Spleen (tissue), 7 donors: Measurements from ENCODE around the gene NAGLU.

Experiments
- CTCF ChIP-seq, 11 experiments: fragments of 200-600 bp in 7 of 11; fragments of 450-650 bp in 4 of 11; sonication (generic) in 4 of 11; IDR thresholded peaks in 8 of 11; conservative IDR thresholded peaks in 3 of 11; 1 replicate in 7 of 11; 2 replicates in 4 of 11; pipeline versions ENCODE4 v1.4.0 to v1.8.0; 2016 to 2021; ENCODE audit warnings: antibody characterized with exemption in 11 of 11, inconsistent platforms in 4 of 11, mild to moderate bottlenecking in 1 of 11
- POLR2A ChIP-seq, 3 donors: fragments of 450-650 bp; IDR thresholded peaks; one replicate each; pipeline ENCODE4 v1.5.1; 2017; ENCODE audit warnings: antibody characterized with exemption in 3 of 3, mild to moderate bottlenecking in 1 of 3
- POLR2AphosphoS5 ChIP-seq, 3 donors: sonication (generic); formaldehyde crosslinking; IDR thresholded peaks; one replicate each; pipeline ENCODE4 v1.5.1; 2017; ENCODE audit warnings: antibody characterized with exemption in 3 of 3
- donor health status: DM: no; HTN: no; CAD: no; lungs with moderate emphysema.
- donor health status: DM: no; HTN: no; CAD: no.
- donor health status: DM: no; HTN: no; CAD: no.

- TF ChIP-seq CTCF (IDR thresholded peaks at IDR 0.05 in 8 of 11, conservative IDR thresholded peaks at IDR 0.05 in 3 of 11) (no peak), POLR2A (IDR thresholded peaks at IDR 0.05) (no peak), POLR2AphosphoS5 (IDR thresholded peaks at IDR 0.05) (peak in 1 of 3 donors; percentile 3)
Observed at GRCh38 chr17:42564815-42565522, 28.9 kb downstream of the NAGLU start.
